Measurements from ENCODE around the gene DUOX1. TPM values are rescaled to one million over a fixed set of nuclear protein-coding genes. Genes with fewer than 3 reads are reported as not detected.

Gene DUOX1
- total and polyA plus RNA-seq, 9 of the 15 experiments (the other 6 are each of a cell fraction or from before 2014, with no cell fraction given): 0.01 to 0.22 (median 0.01) TPM; not detected in 6

DNA sequence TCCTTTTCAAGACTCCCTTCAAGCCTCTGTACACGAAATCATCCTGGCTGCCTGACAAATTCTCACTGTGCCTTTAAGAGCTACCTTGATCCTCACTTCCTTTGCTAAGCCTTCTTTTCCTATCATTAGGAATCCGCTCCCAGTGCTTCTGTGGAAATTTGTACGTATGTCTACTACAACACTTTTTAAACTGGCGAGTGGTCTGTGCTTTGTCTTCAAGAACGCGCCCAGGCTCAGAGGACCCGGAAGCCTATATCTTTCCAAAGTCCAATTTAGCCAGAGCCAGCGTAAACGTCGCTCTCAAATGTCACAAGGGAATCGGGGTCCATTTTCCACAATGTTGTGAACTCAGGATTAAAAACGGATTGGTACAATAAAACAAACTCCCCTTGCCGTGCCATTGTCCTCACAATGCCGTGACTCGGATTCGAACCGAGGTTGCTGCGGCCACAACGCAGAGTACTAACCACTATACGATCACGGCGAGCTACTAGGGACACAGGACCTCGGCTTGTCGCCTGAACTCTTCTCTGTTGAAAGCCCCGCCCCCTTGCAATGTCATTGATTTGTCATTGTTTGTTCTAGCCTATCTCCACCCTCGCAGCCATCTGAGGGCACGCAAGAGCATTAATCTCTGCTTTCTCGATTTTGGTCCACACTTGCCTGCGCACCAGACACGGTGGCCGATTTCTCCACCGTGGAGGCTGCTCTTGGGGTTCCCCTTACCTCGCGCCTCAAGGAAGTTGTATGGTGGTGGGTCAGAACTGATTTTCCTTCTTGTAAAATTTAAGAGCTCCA is 70.4 kb downstream of the DUOX1 start (continued):
- TF ChIP-seq ZFP1 (CRISPR knock-in tag; IDR thresholded peaks at IDR 0.05): no peak
- TF ChIP-seq, protein P1, sequence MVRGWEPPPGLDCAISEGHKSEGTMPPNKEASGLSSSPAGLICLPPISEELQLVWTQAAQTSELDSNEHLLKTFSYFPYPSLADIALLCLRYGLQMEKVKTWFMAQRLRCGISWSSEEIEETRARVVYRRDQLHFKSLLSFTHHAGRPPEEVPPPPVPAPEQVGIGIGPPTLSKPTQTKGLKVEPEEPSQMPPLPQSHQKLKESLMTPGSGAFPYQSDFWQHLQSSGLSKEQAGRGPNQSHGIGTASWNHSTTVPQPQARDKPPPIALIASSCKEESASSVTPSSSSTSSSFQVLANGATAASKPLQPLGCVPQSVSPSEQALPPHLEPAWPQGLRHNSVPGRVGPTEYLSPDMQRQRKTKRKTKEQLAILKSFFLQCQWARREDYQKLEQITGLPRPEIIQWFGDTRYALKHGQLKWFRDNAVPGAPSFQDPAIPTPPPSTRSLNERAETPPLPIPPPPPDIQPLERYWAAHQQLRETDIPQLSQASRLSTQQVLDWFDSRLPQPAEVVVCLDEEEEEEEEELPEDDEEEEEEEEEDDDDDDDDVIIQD (CRISPR knock-in tag; IDR thresholded peaks at IDR 0.05): no peak
- TF ChIP-seq BCL6 (CRISPR knock-in tag; IDR thresholded peaks at IDR 0.05): no peak
- TF ChIP-seq TEAD2 (tag; IDR thresholded peaks at IDR 0.05): no peak
- TF ChIP-seq SP2 (IDR thresholded peaks at IDR 0.05; ENCODE audit: extremely low read depth, low read depth, low read length, poor library complexity, severe bottlenecking): no peak
- TF ChIP-seq, protein P2, sequence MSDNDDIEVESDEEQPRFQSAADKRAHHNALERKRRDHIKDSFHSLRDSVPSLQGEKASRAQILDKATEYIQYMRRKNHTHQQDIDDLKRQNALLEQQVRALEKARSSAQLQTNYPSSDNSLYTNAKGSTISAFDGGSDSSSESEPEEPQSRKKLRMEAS (CRISPR knock-in tag; IDR thresholded peaks at IDR 0.05): no peak
- no peak for TF ChIP-seq HNRNPK (IDR thresholded peaks at IDR 0.05; ENCODE audit: low read depth, low read length, poor library complexity, severe bottlenecking)
- no peak for TF ChIP-seq ZNF3 (CRISPR knock-in tag; IDR thresholded peaks at IDR 0.05)
- TF ChIP-seq, protein P3, sequence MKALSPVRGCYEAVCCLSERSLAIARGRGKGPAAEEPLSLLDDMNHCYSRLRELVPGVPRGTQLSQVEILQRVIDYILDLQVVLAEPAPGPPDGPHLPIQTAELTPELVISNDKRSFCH (CRISPR knock-in tag; IDR thresholded peaks at IDR 0.05): no peak
- TF ChIP-seq, protein P3 (tag; IDR thresholded peaks at IDR 0.05): peak; percentile 85
- no peak for TF ChIP-seq ZNF445 (CRISPR knock-in tag; IDR thresholded peaks at IDR 0.05; ENCODE audit: low read depth)
- TF ChIP-seq ZNF589 (CRISPR knock-in tag; IDR thresholded peaks at IDR 0.05; ENCODE audit: low read depth): peak; percentile 29; the same call in 1 of the 2 replicates
- TF ChIP-seq, protein P4, sequence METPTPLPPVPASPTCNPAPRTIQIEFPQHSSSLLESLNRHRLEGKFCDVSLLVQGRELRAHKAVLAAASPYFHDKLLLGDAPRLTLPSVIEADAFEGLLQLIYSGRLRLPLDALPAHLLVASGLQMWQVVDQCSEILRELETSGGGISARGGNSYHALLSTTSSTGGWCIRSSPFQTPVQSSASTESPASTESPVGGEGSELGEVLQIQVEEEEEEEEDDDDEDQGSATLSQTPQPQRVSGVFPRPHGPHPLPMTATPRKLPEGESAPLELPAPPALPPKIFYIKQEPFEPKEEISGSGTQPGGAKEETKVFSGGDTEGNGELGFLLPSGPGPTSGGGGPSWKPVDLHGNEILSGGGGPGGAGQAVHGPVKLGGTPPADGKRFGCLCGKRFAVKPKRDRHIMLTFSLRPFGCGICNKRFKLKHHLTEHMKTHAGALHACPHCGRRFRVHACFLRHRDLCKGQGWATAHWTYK (CRISPR knock-in tag; IDR thresholded peaks at IDR 0.05): no peak
- TF ChIP-seq ZNF699 (CRISPR knock-in tag; IDR thresholded peaks at IDR 0.05; ENCODE audit: insufficient replicate concordance): no peak
- TF ChIP-seq ZNF143 (CRISPR knock-in tag; IDR thresholded peaks at IDR 0.05): no peak
- TF ChIP-seq MEF2D (tag; conservative IDR thresholded peaks at IDR 0.05; ENCODE audit: low read depth): no peak
- TF ChIP-seq HOXB6 (CRISPR knock-in tag; IDR thresholded peaks at IDR 0.05; ENCODE audit: borderline replicate concordance): no peak
- TF ChIP-seq MTF1 (CRISPR knock-in tag; IDR thresholded peaks at IDR 0.05; ENCODE audit: borderline replicate concordance): no peak
- TF ChIP-seq EHMT2 (IDR thresholded peaks at IDR 0.05): no peak; the same call in 1 of the 2 replicates
- no peak for TF ChIP-seq PTBP1 (IDR thresholded peaks at IDR 0.05; ENCODE audit: low read depth, low read length)
- 0 out of 2 replicates have a peak, but pooled peaks have one; percentile 46 for TF ChIP-seq ZNF431 (CRISPR knock-in tag; IDR thresholded peaks at IDR 0.05)
